Mucosa of descending colon (tissue), 3 donors: ENCODE results near the gene LRP1-AS. TPM values are rescaled to one million over a fixed set of nuclear protein-coding genes. Genes with fewer than 3 reads are reported as not detected.

Source experiments
- ATAC-seq: fragments of 200-7000 bp; cut with Tn5 transposase; one replicate; pipeline ENCODE4 v1.9.1; 2020; ENCODE audit warnings: mild to moderate bottlenecking, moderate library complexity
- DNase-seq, 3 donors: peaks; one replicate each; pipeline ENCODE4 v3.0.0-alpha.2; 2020
- H3K36me3 ChIP-seq: fragments of 200-600 bp; one replicate; pipeline ENCODE4 v1.8.0; 2021; ENCODE audit warnings: low read depth, mild to moderate bottlenecking
- H3K4me1 ChIP-seq: fragments of 200-600 bp; one replicate; pipeline ENCODE4 v1.8.0; 2021; ENCODE audit warnings: low read depth, mild to moderate bottlenecking
- H3K4me3 ChIP-seq: fragments of 200-600 bp; one replicate; pipeline ENCODE4 v1.8.0; 2021; ENCODE audit warnings: mild to moderate bottlenecking
- H3K9me3 ChIP-seq: fragments of 200-600 bp; one replicate; pipeline ENCODE4 v1.8.0; 2021; ENCODE audit warnings: mild to moderate bottlenecking
- intact Hi-C, 2 donors: fragments of 100-400 bp; cut with DNase I in 1 of 2; cut with micrococcal nuclease in 1 of 2; formaldehyde crosslinking; loops; one replicate each; pipeline versions ENCODE4 v1.11.0 to v1.11.1; 2022; cut with DNase I, micrococcal nuclease
- total RNA-seq, 3 donors: library from RNA; stranded (reverse); fragmentation: NEBNext Ultra II Directional in 2 of 3; extraction: Animal tissue kit (Norgen Biotek cat#: 25700) in 2 of 3; gene quantifications; one replicate each; pipeline versions ENCODE4 v1.2.1 to v1.2.4, GENCODE V29; 2021 to 2023
- TF ChIP-seq, protein P1 (sequence below): fragments of 200-600 bp; IDR thresholded peaks from one replicate; pipeline ENCODE4 v1.8.0; 2022; ENCODE audit warnings: antibody characterized with exemption, mild to moderate bottlenecking
- donor health status: DM: no; HTN: no; CAD: no; lungs with moderate emphysema.
- donor health status: DM: no; HTN: no; CAD: no.
- donor health status: DM: no; HTN: yes; CAD: no.

LRP1-AS gene
- total RNA-seq, 3 donors from 2014 or later = not detected

- ATAC-seq (no peak), DNase-seq (no peak)
- H3K36me3 ChIP-seq = no peaks in the 10 kb centered on the region
- no peak overlapping the region for H3K4me3 ChIP-seq
- H3K4me1 ChIP-seq = no peaks in the 10 kb centered on the region
- H3K9me3 ChIP-seq = no peaks in the 10 kb centered on the region
- TF ChIP-seq, protein P1, sequence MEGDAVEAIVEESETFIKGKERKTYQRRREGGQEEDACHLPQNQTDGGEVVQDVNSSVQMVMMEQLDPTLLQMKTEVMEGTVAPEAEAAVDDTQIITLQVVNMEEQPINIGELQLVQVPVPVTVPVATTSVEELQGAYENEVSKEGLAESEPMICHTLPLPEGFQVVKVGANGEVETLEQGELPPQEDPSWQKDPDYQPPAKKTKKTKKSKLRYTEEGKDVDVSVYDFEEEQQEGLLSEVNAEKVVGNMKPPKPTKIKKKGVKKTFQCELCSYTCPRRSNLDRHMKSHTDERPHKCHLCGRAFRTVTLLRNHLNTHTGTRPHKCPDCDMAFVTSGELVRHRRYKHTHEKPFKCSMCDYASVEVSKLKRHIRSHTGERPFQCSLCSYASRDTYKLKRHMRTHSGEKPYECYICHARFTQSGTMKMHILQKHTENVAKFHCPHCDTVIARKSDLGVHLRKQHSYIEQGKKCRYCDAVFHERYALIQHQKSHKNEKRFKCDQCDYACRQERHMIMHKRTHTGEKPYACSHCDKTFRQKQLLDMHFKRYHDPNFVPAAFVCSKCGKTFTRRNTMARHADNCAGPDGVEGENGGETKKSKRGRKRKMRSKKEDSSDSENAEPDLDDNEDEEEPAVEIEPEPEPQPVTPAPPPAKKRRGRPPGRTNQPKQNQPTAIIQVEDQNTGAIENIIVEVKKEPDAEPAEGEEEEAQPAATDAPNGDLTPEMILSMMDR = no peak
- intact Hi-C loops = loop anchor here in 1 of 2 donors (10.0 kb wide), 1 partner anchor 100 kb away; no protein-coding TSS in a partner anchor
Observed at GRCh38 chr12:57164454-57164853, 17.0 kb upstream of the LRP1-AS start.

- intact Hi-C loops = loop anchor here in 1 of 2 donors (10.0 kb wide), 1 partner anchor 98 kb away; no protein-coding TSS in a partner anchor
- TF ChIP-seq, protein P1 = no peak
- ATAC-seq = no peak
- H3K4me3 ChIP-seq = no peak overlapping the region
- DNase-seq = no peak
- H3K9me3 ChIP-seq = no peaks in the 10 kb centered on the region
- no peaks in the 10 kb centered on the region for H3K4me1 ChIP-seq
- H3K36me3 ChIP-seq = no peaks in the 10 kb centered on the region
Observed at GRCh38 chr12:57162553-57163125, 15.2 kb upstream of the LRP1-AS start.

GRCh38 chr12:57161491-57161890 is 14.1 kb upstream of the LRP1-AS start:
- intact Hi-C loops = loop anchor here in 1 of 2 donors (10.0 kb wide), 1 partner anchor 97 kb away; no protein-coding TSS in a partner anchor
- H3K36me3 ChIP-seq = peaks cover 2% of the 10 kb centered on the region
- DNase-seq = no peak
- no peak for ATAC-seq
- H3K9me3 ChIP-seq = no peaks in the 10 kb centered on the region
- H3K4me1 ChIP-seq = no peaks in the 10 kb centered on the region
- no peak overlapping the region for H3K4me3 ChIP-seq
- TF ChIP-seq, protein P1 = no peak

DNA sequence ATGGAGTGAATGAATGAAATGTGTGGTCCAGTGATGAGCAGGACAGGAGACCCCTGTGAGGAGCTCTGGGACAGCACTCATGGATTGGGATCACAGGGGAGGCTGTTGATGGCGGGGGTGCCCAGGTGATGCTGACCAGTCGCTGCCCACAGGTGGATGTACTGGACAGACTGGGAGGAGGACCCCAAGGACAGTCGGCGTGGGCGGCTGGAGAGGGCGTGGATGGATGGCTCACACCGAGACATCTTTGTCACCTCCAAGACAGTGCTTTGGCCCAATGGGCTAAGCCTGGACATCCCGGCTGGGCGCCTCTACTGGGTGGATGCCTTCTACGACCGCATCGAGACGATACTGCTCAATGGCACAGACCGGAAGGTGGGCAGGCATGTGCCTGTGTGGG is 13.3 kb upstream of the LRP1-AS start:
- Histone ChIP-seq H3K4me3 (no peak overlapping the region), H3K36me3 (peaks cover 7% of the 10 kb centered on the region), H3K9me3 (no peaks in the 10 kb centered on the region), H3K4me1 (no peaks in the 10 kb centered on the region)
- TF ChIP-seq, protein P1 = no peak
- intact Hi-C loops = loop anchor here in 1 of 2 donors (10.0 kb wide), 1 partner anchor 96 kb away; no protein-coding TSS in a partner anchor
- no peak for ATAC-seq
- no peak for DNase-seq

GRCh38 chr12:57160040-57160439 is 12.6 kb upstream of the LRP1-AS start:
- DNase-seq = no peak
- H3K4me3 ChIP-seq = no peak overlapping the region
- no peaks in the 10 kb centered on the region for H3K4me1 ChIP-seq
- ATAC-seq = no peak
- TF ChIP-seq, protein P1 = no peak
- no peaks in the 10 kb centered on the region for H3K9me3 ChIP-seq
- intact Hi-C loops = loop anchor here in 1 of 2 donors (10.0 kb wide), 1 partner anchor 95 kb away; no protein-coding TSS in a partner anchor
- H3K36me3 ChIP-seq = peaks cover 7% of the 10 kb centered on the region
